ENCODE data around the gene SLC22A17. TPM values are rescaled to one million over a fixed set of nuclear protein-coding genes. Genes with fewer than 3 reads are reported as not detected.

The SLC22A17 gene
- total RNA-seq, 4 donors from 2014 or later, result 55.9 to 91.0 (median 58.3) TPM

- H3K4me1 ChIP-seq, result peaks cover 0 to 43% (median 25%) of the 10 kb centered on the region in 4 donors
- peaks cover 0 to 4% of the 10 kb centered on the region in 2 donors for H3K27me3 ChIP-seq
- WGBS, 2 donors, result 77 to 84% methylated on average over 6 of the region's 6 CpGs
- TF ChIP-seq CTCF (IDR thresholded peaks at IDR 0.05) (no peak), EP300 (IDR thresholded peaks at IDR 0.05) (no peak), POLR2A (IDR thresholded peaks at IDR 0.05) (no peak)
- H3K36me3 ChIP-seq, result peaks cover 0 to 40% (median 0%) of the 10 kb centered on the region in 3 donors
- H3K9me3 ChIP-seq, result no peaks in the 10 kb centered on the region
- no peak for DNase-seq (ENCODE audit: low spot score in 2 of 2)
- H3K27ac ChIP-seq, result no peak overlapping the region
- H3K4me3 ChIP-seq, result no peak overlapping the region
Observed at GRCh38 chr14:23354990-23355389, 2.3 kb upstream of the SLC22A17 start.

- WGBS, 2 donors, result 70 to 75% methylated on average over 5 of the region's 5 CpGs
- peaks cover 0 to 31% (median 0%) of the 10 kb centered on the region in 3 donors for H3K36me3 ChIP-seq
- peaks cover 0 to 28% (median 19%) of the 10 kb centered on the region in 4 donors for H3K4me1 ChIP-seq
- H3K27me3 ChIP-seq, result peaks cover 0 to 4% of the 10 kb centered on the region in 2 donors
- DNase-seq (ENCODE audit: low spot score in 2 of 2), result no peak
- no peaks in the 10 kb centered on the region for H3K9me3 ChIP-seq
- TF ChIP-seq EP300 (IDR thresholded peaks at IDR 0.05), result no peak
- TF ChIP-seq POLR2A (IDR thresholded peaks at IDR 0.05), result no peak
- no peak for TF ChIP-seq CTCF (IDR thresholded peaks at IDR 0.05)
- H3K4me3 ChIP-seq, result no peak overlapping the region
- H3K27ac ChIP-seq, result peak overlapping the region; percentile 43 to 89 (median 82)
Observed at GRCh38 chr14:23353433-23353780, 720 bp upstream of the SLC22A17 start.

GRCh38 chr14:23351681-23352505 lies 794 bp downstream of the SLC22A17 start:
- peaks cover 0 to 26% (median 17%) of the 10 kb centered on the region in 4 donors for H3K4me1 ChIP-seq
- peak overlapping the region; percentile 1 to 89 (median 82) for H3K27ac ChIP-seq
- DNase-seq (ENCODE audit: low spot score in 2 of 2), result no peak
- H3K27me3 ChIP-seq, result peaks cover 0 to 4% of the 10 kb centered on the region in 2 donors
- TF ChIP-seq CTCF (IDR thresholded peaks at IDR 0.05) (no peak), POLR2A (IDR thresholded peaks at IDR 0.05) (no peak), EP300 (IDR thresholded peaks at IDR 0.05) (no peak)
- 13 to 14% methylated on average over 25 of the region's 61 CpGs for WGBS, 2 donors
- H3K36me3 ChIP-seq, result peaks cover 0 to 33% (median 0%) of the 10 kb centered on the region in 3 donors
- peak overlapping the region; percentile 37 to 76 (median 65) for H3K4me3 ChIP-seq
- H3K9me3 ChIP-seq, result no peaks in the 10 kb centered on the region

- Histone ChIP-seq H3K4me3 (no peak overlapping the region), H3K27ac (no peak overlapping the region), H3K9me3 (no peaks in the 10 kb centered on the region), H3K36me3 (peaks cover 0 to 29% (median 0%) of the 10 kb centered on the region in 3 donors), H3K27me3 (peaks cover 0 to 4% of the 10 kb centered on the region in 2 donors), H3K4me1 (peaks cover 0 to 26% (median 17%) of the 10 kb centered on the region in 4 donors)
- DNase-seq (ENCODE audit: low spot score in 2 of 2), result no peak
- 79 to 84% methylated on average over 8 of the region's 8 CpGs for WGBS, 2 donors
- no peak for TF ChIP-seq EP300 (IDR thresholded peaks at IDR 0.05)
- no peak for TF ChIP-seq CTCF (IDR thresholded peaks at IDR 0.05)
- TF ChIP-seq POLR2A (IDR thresholded peaks at IDR 0.05), result no peak
Observed at GRCh38 chr14:23349156-23349845, 3.4 kb downstream of the SLC22A17 start.

- TF ChIP-seq POLR2A (IDR thresholded peaks at IDR 0.05) (no peak), EP300 (IDR thresholded peaks at IDR 0.05) (no peak), CTCF (IDR thresholded peaks at IDR 0.05) (no peak)
- peaks cover 0 to 29% (median 0%) of the 10 kb centered on the region in 3 donors for H3K36me3 ChIP-seq
- 78 to 85% methylated on average over 6 of the region's 6 CpGs for WGBS, 2 donors
- no peak overlapping the region for H3K4me3 ChIP-seq
- no peak for DNase-seq (ENCODE audit: low spot score in 2 of 2)
- peaks cover 0 to 24% (median 16%) of the 10 kb centered on the region in 4 donors for H3K4me1 ChIP-seq
- peaks cover 0 to 4% of the 10 kb centered on the region in 2 donors for H3K27me3 ChIP-seq
- no peaks in the 10 kb centered on the region for H3K9me3 ChIP-seq
- H3K27ac ChIP-seq, result no peak overlapping the region
Observed at GRCh38 chr14:23348297-23348655, 4.4 kb downstream of the SLC22A17 start.

Data from tibial nerve (tissue), 4 donors.